Measurements from ENCODE around the gene ANGEL1. TPM values are rescaled to one million over a fixed set of nuclear protein-coding genes. Genes with fewer than 3 reads are reported as not detected.

ANGEL1 gene
- total and polyA plus RNA-seq, 2 of the 8 experiments (the other 6 are each of a cell fraction or from before 2014, with no cell fraction given) = 26.8 to 27.2 TPM

- no peak overlapping the region for H3K27ac ChIP-seq (ENCODE audit: low read depth, low read length)
- H3K56ac ChIP-seq (replicated peaks; ENCODE audit: insufficient read length, low read depth, low read length) = no peak overlapping the region
- no peak for FAIRE-seq
- 83% methylated on average over 5 of the region's 5 CpGs; no CpG with 5 or more reads in 1 of the 2 experiments for WGBS, 2 experiments (ENCODE audit: extremely low coverage in 1 of 2, insufficient coverage in 1 of 2, insufficient read length in 1 of 2, insufficient replicate concordance in 2 of 2, low coverage in 1 of 2, low lambda C conversion rate in 2 of 2, missing lambda C conversion rate in 1 of 2)
- ChIA-PET POLR2A (ENCODE audit: partially characterized antibody) (no interaction called here), CTCF (ENCODE audit: partially characterized antibody) (interaction anchor here (0.9 to 1.8 kb wide), 5 partner anchors 11 to 231 kb away, joined by 3 to 4 read pairs (median 4); no protein-coding TSS in a partner anchor)
- no peaks in the 10 kb centered on the region for H3K23me2 ChIP-seq (ENCODE audit: low read depth, low read length)
- no peak overlapping the region for H2AFZ ChIP-seq (ENCODE audit: low read length)
- no peak overlapping the region for H3K4ac ChIP-seq (replicated peaks; ENCODE audit: insufficient read length, low read depth, low read length)
- H3K4me1 ChIP-seq (replicated peaks in 1 of 4; ENCODE audit: control insufficient read depth in 3 of 4, insufficient read depth in 4 of 4, low read length in 3 of 4) = peaks cover 0 to 3% (median 1%) of the 10 kb centered on the region in 4 experiments; a peak in 2 of 7 replicates
- no peaks in the 10 kb centered on the region for H3K79me2 ChIP-seq (ENCODE audit: control insufficient read depth in 1 of 2, insufficient read depth in 2 of 2, low read length in 2 of 2)
- TF ChIP-seq TEAD4 (IDR thresholded peaks at IDR 0.05; ENCODE audit: low read depth, low read length) (no peak), SP2 (IDR thresholded peaks at IDR 0.05; ENCODE audit: low read length) (no peak), KDM4A (IDR thresholded peaks at IDR 0.05; ENCODE audit: low read depth, low read length, severe bottlenecking) (no peak)
- no peak overlapping the region for H3K9ac ChIP-seq (replicated peaks in 1 of 4; ENCODE audit: extremely low read depth in 1 of 4, low read depth in 3 of 4, low read length in 3 of 4)
- H2BK120ac ChIP-seq (replicated peaks; ENCODE audit: low read depth, low read length) = no peak overlapping the region
- H2BK5ac ChIP-seq (ENCODE audit: low read depth, low read length) = no peak overlapping the region
- no peaks in the 10 kb centered on the region for H3K36me3 ChIP-seq (ENCODE audit: control insufficient read depth in 2 of 4, insufficient read depth in 4 of 4, low read length in 3 of 4)
- H4K8ac ChIP-seq (ENCODE audit: extremely low read depth, insufficient read depth, low read length) = no peak overlapping the region
- no peak overlapping the region for H4K91ac ChIP-seq (replicated peaks; ENCODE audit: insufficient read length, low read length)
- no peak overlapping the region for H3K4me2 ChIP-seq (ENCODE audit: insufficient read depth in 1 of 2, low read depth in 2 of 2, low read length in 2 of 2)
- H3K27me3 ChIP-seq (replicated peaks in 1 of 4; ENCODE audit: control insufficient read depth in 3 of 4, extremely low read depth in 1 of 4, insufficient read depth in 3 of 4, low read length in 3 of 4) = no peaks in the 10 kb centered on the region
- H3K23ac ChIP-seq (ENCODE audit: insufficient read length) = no peak overlapping the region
- no peaks in the 10 kb centered on the region for H3K9me3 ChIP-seq (ENCODE audit: insufficient read depth in 2 of 2, low read depth in 1 of 2, low read length in 1 of 2)
- no peak overlapping the region for H3K14ac ChIP-seq (ENCODE audit: insufficient read length)
- no peak overlapping the region for H2BK12ac ChIP-seq (ENCODE audit: low read depth, low read length)
- H4K5ac ChIP-seq (ENCODE audit: insufficient read length, low read depth, low read length) = no peak overlapping the region
- no peak for DNase-seq (ENCODE audit: low read depth in 1 of 2, low spot score in 2 of 2)
- no peaks in the 10 kb centered on the region for H3K79me1 ChIP-seq (ENCODE audit: low read depth, low read length)
- H2BK20ac ChIP-seq (ENCODE audit: low read length) = no peak overlapping the region
- no peak overlapping the region for H3K4me3 ChIP-seq (ENCODE audit: extremely low read depth in 1 of 4, insufficient read depth in 2 of 4, low read depth in 3 of 4, low read length in 4 of 4)
- no peak overlapping the region for H3K18ac ChIP-seq (ENCODE audit: extremely low read depth, low read length)
- no peak overlapping the region for H2BK15ac ChIP-seq (ENCODE audit: low read length)
- no peaks in the 10 kb centered on the region for H4K20me1 ChIP-seq (replicated peaks in 1 of 2; ENCODE audit: control insufficient read depth in 1 of 2, insufficient read depth in 2 of 2, low read length in 2 of 2)
- no peak overlapping the region for H2AK5ac ChIP-seq (ENCODE audit: low read depth, low read length)
These were observed 24.8 kb upstream of the ANGEL1 start for GRCh38 chr14:76837524-76837923.

Measured in H1 (cell line).